Neural progenitor cell (in vitro differentiated cells): Measurements from ENCODE around the gene UBE2L3.

Experiments
- EZH2 ChIP-seq: fragments of 200-600 bp; sonication (generic); IDR thresholded peaks from 2 replicates; pipeline ENCODE4 v1.6.1; 2017; ENCODE audit warnings: antibody characterized with exemption, mild to moderate bottlenecking, moderate library complexity
- TF ChIP-seq, protein P1 (sequence below): fragments of 200-600 bp; sonication (generic); IDR thresholded peaks from 2 replicates; pipeline ENCODE4 v1.5.1; 2017; ENCODE audit warnings: antibody characterized with exemption, mild to moderate bottlenecking

DNA sequence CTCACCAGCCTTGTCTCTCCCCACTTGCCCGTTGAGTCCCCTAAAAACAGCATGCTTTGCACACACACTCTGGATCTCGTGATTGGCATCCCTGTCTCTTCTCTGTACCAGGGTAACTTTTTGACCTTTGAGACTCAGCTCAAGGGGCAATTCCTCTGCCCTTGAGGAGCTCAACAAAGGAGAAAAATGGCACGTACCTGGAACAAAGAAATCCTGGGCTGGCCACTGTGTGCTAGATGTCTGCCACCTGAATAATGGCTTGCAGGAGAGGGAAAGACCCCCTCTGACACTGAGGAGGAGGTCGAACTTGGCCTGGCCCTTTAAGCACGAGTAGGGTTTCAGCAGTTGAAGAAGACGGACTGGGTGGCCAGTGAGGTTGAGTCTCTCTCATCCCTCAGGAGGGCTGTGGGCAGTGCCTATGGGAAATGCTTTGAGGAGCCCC, 5.8 kb downstream of the UBE2L3 start:
- TF ChIP-seq, protein P1, sequence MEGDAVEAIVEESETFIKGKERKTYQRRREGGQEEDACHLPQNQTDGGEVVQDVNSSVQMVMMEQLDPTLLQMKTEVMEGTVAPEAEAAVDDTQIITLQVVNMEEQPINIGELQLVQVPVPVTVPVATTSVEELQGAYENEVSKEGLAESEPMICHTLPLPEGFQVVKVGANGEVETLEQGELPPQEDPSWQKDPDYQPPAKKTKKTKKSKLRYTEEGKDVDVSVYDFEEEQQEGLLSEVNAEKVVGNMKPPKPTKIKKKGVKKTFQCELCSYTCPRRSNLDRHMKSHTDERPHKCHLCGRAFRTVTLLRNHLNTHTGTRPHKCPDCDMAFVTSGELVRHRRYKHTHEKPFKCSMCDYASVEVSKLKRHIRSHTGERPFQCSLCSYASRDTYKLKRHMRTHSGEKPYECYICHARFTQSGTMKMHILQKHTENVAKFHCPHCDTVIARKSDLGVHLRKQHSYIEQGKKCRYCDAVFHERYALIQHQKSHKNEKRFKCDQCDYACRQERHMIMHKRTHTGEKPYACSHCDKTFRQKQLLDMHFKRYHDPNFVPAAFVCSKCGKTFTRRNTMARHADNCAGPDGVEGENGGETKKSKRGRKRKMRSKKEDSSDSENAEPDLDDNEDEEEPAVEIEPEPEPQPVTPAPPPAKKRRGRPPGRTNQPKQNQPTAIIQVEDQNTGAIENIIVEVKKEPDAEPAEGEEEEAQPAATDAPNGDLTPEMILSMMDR: no peak
- TF ChIP-seq EZH2: no peak
